ENCODE measurements around the gene KRTAP13-1. TPM values are rescaled to one million over a fixed set of nuclear protein-coding genes. Genes with fewer than 3 reads are reported as not detected.

Gene KRTAP13-1
- total RNA-seq, 1 experiment from 2014 or later: not detected

- Histone ChIP-seq H3K36me3 (ENCODE audit: control insufficient read depth, insufficient read depth, low read length) (no peaks in the 10 kb centered on the region), H3K9me3 (ENCODE audit: control insufficient read depth, insufficient read depth, low read depth, low read length) (no peaks in the 10 kb centered on the region), H3K4me1 (ENCODE audit: control insufficient read depth, insufficient read depth, low read length) (no peaks in the 10 kb centered on the region), H3K27ac (ENCODE audit: low read length) (no peak overlapping the region), H3K4me3 (ENCODE audit: low read depth in 2 of 2, low read length in 2 of 2) (no peak overlapping the region), H3K27me3 (ENCODE audit: control insufficient read depth, insufficient read depth, low read length) (no peaks in the 10 kb centered on the region)
- in situ Hi-C loops (cut with HindIII; ENCODE audit: low pct_unique_long_range_greater_than_20kb, low sequenced_read_pairs) (no loop called here), intact Hi-C loops (cut with micrococcal nuclease; ENCODE audit: unreplicated experiment) (no loop called here)
- CTCF ChIA-PET: no interaction called here
- POLR2A ChIA-PET: no interaction called here
- BruUV-seq (replicated peaks): no TSS peak
- no peak for DNase-seq (ENCODE audit: low read depth, low spot score)
- no peak for ATAC-seq
- TF ChIP-seq POLR2AphosphoS5 (IDR thresholded peaks at IDR 0.05; ENCODE audit: low read depth, low read length) (no peak), SIN3A (IDR thresholded peaks at IDR 0.05; ENCODE audit: borderline replicate concordance, insufficient read depth, low read depth, low read length) (no peak), REST (IDR thresholded peaks at IDR 0.05; ENCODE audit: insufficient read depth in 1 of 2, low read depth in 2 of 2, low read length in 1 of 2) (no peak), TCF7L2 (IDR thresholded peaks at IDR 0.05; ENCODE audit: low read depth, low read length) (no peak), CTCF (IDR thresholded peaks at IDR 0.05) (no peak)
Observed at GRCh38 chr21:30354308-30355005, 41.4 kb upstream of the KRTAP13-1 start.

- Histone ChIP-seq H3K36me3 (ENCODE audit: control insufficient read depth, insufficient read depth, low read length) (no peaks in the 10 kb centered on the region), H3K9me3 (ENCODE audit: control insufficient read depth, insufficient read depth, low read depth, low read length) (no peaks in the 10 kb centered on the region), H3K27me3 (ENCODE audit: control insufficient read depth, insufficient read depth, low read length) (no peaks in the 10 kb centered on the region), H3K4me1 (ENCODE audit: control insufficient read depth, insufficient read depth, low read length) (no peaks in the 10 kb centered on the region), H3K27ac (ENCODE audit: low read length) (no peak overlapping the region), H3K4me3 (ENCODE audit: low read depth in 2 of 2, low read length in 2 of 2) (no peak overlapping the region)
- in situ Hi-C loops (cut with HindIII; ENCODE audit: low pct_unique_long_range_greater_than_20kb, low sequenced_read_pairs) (no loop called here), intact Hi-C loops (cut with micrococcal nuclease; ENCODE audit: unreplicated experiment) (no loop called here)
- no peak for ATAC-seq
- ChIA-PET CTCF (no interaction called here), POLR2A (no interaction called here)
- no TSS peak for BruUV-seq (replicated peaks)
- TF ChIP-seq REST (IDR thresholded peaks at IDR 0.05; ENCODE audit: insufficient read depth in 1 of 2, low read depth in 2 of 2, low read length in 1 of 2): no peak
- no peak for TF ChIP-seq SIN3A (IDR thresholded peaks at IDR 0.05; ENCODE audit: borderline replicate concordance, insufficient read depth, low read depth, low read length)
- TF ChIP-seq CTCF (IDR thresholded peaks at IDR 0.05): no peak
- DNase-seq (ENCODE audit: low read depth, low spot score): no peak
Observed at GRCh38 chr21:30355906-30356305, 39.9 kb upstream of the KRTAP13-1 start.
